Cortex of kidney (tissue), 1 donor: ENCODE measurements around the gene RAMACL.

Experiments
- DNase-seq: peaks from one replicate; lab custom pipeline; 2025; lab: John Stamatoyannopoulos, UW

Gene RAMACL

DNA sequence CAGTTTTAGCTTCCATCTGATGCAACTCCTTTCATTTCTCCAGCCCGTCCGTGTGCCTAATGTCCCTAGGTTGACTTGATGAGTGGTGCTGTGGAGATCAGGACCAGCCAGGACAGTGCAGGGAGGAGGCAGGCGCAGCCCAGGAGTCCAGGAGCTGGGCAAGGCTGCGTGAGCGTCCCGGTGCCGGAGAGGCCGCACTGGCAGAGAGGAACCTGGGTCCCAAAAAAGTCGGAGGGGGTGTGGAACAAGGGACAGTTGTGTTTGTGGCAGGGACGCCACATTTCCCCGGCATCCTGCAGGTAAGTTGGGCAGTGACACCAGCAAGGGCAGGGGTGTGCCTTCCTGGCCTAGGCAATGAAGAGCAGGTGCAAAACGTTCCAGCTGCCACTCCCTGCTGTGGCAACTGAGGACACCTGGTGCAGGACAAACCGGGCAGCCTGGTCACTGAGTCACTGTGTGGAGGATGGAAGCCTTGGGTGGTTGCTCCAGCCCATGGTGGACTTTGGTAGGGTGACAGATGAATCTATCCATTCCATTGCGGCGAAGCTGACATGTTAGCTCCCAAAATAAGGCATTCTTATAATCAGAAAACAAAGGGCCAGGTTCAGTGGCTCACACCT, 53.2 kb downstream of the RAMACL start:
- no peak for DNase-seq
